GM12892 (cell line): ENCODE results near the gene JARID2.

ENCODE experiments used
- POLR2A ChIP-seq: IDR thresholded peaks from 2 replicates; pipeline ENCODE4 v1.6.1; 2011; ENCODE audit warnings: low read depth, low read length, control low read depth
- TAF1 ChIP-seq: IDR thresholded peaks from 2 replicates; pipeline ENCODE4 v1.6.1; 2011; ENCODE audit warnings: low read depth, mild to moderate bottlenecking, control low read depth, low read length, borderline replicate concordance

GRCh38 chr6:15329197-15329671 is 83.4 kb downstream of the JARID2 start:
- TF ChIP-seq POLR2A (no peak), TAF1 (no peak)
